GM21447 (cell line): ENCODE results near the gene CEP85L.
A peak's percentile ranks its signal among the peaks of the same experiment; 100 is the strongest.

Experiments used
- ATAC-seq: cut with Tn5 transposase; IDR thresholded peaks from one replicate; pipeline ENCODE4 v1.9.1; 2021; ENCODE audit not compliant: unreplicated experiment

Gene CEP85L

GRCh38 chr6:118625833-118626232 is 25.6 kb downstream of the CEP85L start:
- no peak for ATAC-seq

DNA sequence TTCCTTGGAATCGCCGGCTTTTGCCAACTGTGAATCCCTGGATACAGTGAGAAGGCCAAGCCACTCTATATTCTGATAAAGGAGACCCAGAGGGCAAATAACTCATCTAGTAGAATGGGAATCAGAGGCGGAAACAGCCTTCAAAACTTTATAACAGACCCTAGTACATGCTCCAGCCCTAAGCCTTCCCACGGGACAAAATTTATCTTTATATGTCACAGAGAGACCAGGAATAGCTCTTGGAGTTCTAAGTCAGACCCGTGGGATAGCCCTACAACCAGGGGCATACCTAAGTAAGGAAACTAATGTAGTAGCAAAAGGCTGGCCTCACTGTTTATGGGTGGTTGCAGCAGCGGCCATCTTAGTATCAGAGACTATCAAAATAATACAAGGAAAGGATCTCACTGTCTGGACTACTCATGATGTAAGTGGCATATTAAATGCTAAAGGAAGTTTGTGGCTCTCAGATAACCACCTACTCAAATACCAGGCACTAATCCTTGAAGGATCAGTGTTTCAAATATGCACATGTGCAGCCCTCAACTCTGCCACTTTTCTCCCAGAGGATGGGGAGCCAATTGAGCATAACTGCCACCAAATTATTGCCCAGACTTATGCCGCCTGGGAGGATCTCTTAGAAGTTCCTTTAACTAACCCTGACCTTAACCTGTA is 29.5 kb downstream of the CEP85L start:
- ATAC-seq = no peak

GRCh38 chr6:118620202-118620601 is 31.2 kb downstream of the CEP85L start:
- no peak for ATAC-seq

DNA sequence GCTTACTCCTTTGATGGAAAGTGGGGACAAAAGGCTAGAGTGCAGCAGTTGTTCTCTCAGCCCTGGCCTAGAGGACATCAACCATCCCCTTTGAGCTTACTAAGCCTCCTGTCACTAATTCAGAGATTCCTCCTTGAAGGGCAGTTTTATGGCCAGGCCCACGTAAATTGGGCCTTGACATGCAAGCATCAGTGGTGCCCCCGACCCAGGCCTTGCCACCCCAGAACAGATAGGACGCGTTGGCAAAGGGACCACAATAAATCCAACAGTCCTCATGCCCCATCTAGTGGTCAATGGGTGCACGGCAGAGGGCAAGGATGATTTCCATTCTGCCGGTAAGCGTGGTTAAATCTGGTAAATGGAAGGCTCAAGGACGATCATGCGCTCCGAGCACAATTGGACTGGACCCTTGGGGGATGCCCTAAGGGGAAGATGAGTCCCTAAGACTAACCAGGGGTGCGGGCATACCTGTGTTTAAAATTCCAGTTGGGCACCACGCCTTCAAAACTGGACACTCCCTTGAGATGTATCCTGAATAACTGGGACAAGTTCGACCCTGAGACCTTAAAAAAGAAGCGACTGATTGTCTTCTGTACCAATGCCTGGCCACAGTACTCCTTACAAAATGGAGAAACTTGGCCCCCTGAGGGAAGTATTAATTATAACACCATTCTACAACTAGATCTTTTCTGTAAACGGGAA is 32.6 kb downstream of the CEP85L start:
- peak; percentile 94 for ATAC-seq

DNA sequence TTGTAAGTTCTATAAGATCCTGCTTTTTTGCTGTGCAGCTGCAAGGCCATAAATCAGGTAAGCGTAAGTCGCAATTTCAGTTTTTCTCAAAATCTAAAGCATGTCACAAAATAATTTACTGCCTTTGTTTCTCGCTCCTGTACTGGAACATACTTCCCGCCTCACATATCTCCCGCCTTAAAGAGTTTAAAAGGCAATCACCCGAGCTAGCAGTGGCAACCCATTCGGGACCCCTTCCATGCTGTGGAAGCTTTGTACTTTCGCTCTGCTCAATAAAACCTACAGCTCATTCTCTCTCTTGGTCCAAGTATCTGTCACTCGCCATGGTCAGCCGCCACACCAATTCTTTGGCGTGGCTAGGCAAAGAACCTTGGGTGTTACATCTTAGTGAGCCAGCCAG is 34.0 kb downstream of the CEP85L start:
- no peak for ATAC-seq

- no peak for ATAC-seq
Observed at GRCh38 chr6:118611334-118611733, 40.1 kb downstream of the CEP85L start.

DNA sequence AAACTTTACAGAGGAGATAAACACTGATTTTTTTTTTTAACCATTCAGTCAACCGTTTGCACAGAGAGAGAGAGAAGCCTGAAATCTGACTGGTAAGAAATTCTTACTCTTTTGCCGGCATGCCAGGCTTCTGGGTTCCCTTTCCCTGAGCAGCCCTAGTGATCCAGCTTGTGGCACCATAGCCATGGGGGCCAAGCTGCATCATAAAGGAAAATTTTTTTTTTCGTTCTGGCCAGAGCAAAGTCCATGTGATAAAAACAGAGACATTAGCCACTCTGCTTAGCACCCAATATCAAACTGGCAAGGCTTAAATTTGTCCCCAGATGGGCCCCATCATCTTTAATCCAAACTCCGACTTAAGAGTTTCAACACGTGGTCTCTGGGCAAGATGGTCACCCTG is 44.5 kb downstream of the CEP85L start:
- no peak for ATAC-seq

GRCh38 chr6:118606268-118606667 is 45.1 kb downstream of the CEP85L start:
- ATAC-seq = no peak

- ATAC-seq = no peak
Observed at GRCh38 chr6:118603372-118603771, 48.0 kb downstream of the CEP85L start.

GRCh38 chr6:118602300-118602699 is 49.1 kb downstream of the CEP85L start:
- no peak for ATAC-seq

GRCh38 chr6:118598324-118598723 is 53.1 kb downstream of the CEP85L start:
- ATAC-seq = no peak

- no peak for ATAC-seq
Observed at GRCh38 chr6:118597636-118598035, 53.8 kb downstream of the CEP85L start.

GRCh38 chr6:118596774-118597320 is 54.5 kb downstream of the CEP85L start:
- ATAC-seq = no peak

GRCh38 chr6:118594877-118595276 is 56.5 kb downstream of the CEP85L start:
- no peak for ATAC-seq

GRCh38 chr6:118591897-118592296 is 59.5 kb downstream of the CEP85L start:
- ATAC-seq = no peak

DNA sequence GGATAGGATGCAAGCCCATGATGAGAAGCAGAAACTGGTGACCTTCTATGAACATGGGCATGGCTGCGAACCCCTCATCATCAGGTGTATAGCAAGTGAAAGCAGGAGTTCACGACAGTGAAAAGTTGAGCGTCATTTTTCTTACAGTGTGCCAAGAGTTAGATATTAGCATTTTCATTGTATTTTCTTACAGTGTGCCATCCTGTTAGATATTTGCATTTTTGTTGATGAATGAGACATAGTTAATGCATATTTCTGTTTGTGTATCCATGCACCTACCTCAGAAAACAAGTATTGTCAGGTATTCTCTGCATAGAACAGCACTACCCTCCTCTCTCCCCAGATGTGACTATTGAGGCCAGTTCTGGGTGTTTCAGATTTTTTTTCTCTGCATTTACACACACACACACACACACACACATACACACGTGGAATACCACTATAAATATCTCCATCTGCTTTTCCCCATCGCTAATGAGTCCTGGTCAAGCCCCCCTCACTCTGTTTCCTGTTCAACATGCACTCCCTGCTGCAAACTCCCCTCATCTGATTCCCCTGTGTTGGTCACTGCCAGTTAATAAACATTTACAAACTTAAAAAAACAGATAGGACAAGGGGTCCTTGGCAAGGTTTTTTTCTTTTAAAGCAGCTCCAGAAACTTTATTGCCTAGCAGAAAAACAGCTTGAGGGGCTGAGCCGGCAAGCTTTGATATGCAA is 61.6 kb downstream of the CEP85L start:
- ATAC-seq = no peak

- ATAC-seq = no peak
Observed at GRCh38 chr6:118589186-118589585, 62.2 kb downstream of the CEP85L start.

DNA sequence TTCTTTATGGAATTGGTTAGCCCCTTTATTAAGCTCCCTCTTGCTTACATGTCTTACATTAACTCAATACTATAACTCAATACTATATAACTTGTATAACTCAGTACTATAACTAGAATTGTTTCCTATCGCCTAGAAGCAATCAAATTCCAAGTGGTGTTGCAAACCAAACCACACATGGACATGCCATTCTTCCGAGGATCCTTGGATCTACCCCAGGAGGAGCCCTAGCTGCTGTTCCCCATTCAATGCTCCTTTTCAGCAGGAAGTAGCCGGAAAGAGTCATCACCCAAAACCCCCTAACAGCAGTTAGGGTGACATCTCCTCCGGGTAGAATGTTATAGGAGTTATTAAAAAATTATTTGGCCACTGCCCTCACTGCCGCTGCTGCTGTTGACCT is 62.8 kb downstream of the CEP85L start:
- ATAC-seq = no peak

DNA sequence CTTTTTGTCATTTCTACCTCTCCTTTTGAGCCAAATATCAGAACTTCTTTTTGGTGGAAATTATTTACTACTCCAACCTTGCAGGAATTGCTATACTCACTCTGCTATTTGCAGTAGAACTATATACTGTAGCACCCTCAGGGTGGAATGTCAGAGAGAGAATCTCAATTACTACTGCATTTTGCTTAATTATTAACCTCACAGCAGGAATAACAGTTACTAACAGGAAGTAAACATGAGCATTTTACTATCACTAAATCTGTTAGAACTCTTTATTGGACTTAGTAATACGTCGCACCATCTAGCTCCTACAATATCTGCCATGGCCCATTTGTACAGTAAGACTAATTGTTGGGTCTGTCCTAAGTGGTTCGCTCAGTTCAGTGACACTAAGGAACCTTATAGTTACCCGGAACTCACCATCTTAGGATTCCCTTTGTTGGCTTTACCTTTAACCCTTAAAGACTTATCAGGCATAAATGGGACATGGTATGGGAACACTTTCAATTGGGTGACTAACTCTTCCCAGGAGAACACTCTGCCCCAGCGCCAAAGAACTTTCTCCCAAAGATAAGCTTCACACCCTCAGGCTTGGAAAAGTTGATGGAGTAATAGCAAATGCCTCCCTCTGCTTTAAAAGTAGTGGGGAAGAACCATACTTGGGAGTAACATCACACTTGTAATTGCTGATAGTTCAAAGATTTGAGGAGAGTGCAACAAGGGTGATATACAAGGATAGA is 64.5 kb downstream of the CEP85L start:
- ATAC-seq = no peak

DNA sequence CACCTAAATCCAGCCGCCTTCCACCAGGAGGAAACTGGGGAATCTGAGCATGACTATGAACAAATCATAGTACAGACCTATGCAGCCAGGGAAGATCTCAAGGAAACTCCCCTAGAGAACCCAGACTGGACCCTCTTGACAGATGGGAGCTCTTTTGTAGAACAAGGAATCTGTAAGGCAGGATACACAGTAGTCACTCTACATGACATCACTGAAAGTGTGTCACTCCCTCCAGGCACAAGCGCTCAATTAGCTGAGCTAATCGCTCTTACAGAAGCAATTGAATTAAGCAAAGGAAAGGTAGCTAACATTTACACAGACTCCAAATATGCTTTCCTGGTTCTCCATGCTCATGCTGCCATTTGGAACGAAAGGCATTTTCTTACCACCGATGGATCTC is 66.5 kb downstream of the CEP85L start:
- ATAC-seq = no peak

GRCh38 chr6:118581489-118581959 is 69.9 kb downstream of the CEP85L start:
- ATAC-seq = no peak
